Measurements from ENCODE around the gene C5orf24.

- TF ChIP-seq, protein P1, sequence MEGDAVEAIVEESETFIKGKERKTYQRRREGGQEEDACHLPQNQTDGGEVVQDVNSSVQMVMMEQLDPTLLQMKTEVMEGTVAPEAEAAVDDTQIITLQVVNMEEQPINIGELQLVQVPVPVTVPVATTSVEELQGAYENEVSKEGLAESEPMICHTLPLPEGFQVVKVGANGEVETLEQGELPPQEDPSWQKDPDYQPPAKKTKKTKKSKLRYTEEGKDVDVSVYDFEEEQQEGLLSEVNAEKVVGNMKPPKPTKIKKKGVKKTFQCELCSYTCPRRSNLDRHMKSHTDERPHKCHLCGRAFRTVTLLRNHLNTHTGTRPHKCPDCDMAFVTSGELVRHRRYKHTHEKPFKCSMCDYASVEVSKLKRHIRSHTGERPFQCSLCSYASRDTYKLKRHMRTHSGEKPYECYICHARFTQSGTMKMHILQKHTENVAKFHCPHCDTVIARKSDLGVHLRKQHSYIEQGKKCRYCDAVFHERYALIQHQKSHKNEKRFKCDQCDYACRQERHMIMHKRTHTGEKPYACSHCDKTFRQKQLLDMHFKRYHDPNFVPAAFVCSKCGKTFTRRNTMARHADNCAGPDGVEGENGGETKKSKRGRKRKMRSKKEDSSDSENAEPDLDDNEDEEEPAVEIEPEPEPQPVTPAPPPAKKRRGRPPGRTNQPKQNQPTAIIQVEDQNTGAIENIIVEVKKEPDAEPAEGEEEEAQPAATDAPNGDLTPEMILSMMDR (IDR thresholded peaks at IDR 0.05), result peak; percentile 74 to 99 (median 96)
- TF ChIP-seq POLR2A (IDR thresholded peaks at IDR 0.05), result peak; percentile 65 to 83
Measured at GRCh38 chr5:134904610-134905245, 59.0 kb downstream of the C5orf24 start, which contains the start of gene PCBD2.

Data from Peyer's patch (tissue), 4 donors.